ENCODE data around the gene ST3GAL5.

The ST3GAL5 gene

GRCh38 chr2:85936421-85937068 lies 47.8 kb upstream of the ST3GAL5 start:
- no peak for DNase-seq (ENCODE audit: low read depth in 1 of 2, low spot score in 1 of 2)
- H3K27me3 ChIP-seq (ENCODE audit: insufficient read depth, poor library complexity, severe bottlenecking) = no peaks in the 10 kb centered on the region
- H3K27ac ChIP-seq (replicated peaks) = no peak overlapping the region
- H3K4me3 ChIP-seq (replicated peaks; ENCODE audit: insufficient read depth, low read length) = no peak overlapping the region
- no peak for TF ChIP-seq SPI1 (IDR thresholded peaks at IDR 0.05; ENCODE audit: borderline replicate concordance, low read depth)
- TF ChIP-seq CTCF (IDR thresholded peaks at IDR 0.05; ENCODE audit: insufficient read depth, low read length) = no peak
- TF ChIP-seq POLR2AphosphoS5 (IDR thresholded peaks at IDR 0.05; ENCODE audit: low read depth) = no peak
- TF ChIP-seq GABPA (IDR thresholded peaks at IDR 0.05; ENCODE audit: low read depth) = no peak
- no peak for TF ChIP-seq REST (IDR thresholded peaks at IDR 0.05; ENCODE audit: insufficient replicate concordance, low read depth)

GRCh38 chr2:85935746-85936208 lies 47.0 kb upstream of the ST3GAL5 start:
- Histone ChIP-seq H3K4me3 (replicated peaks; ENCODE audit: insufficient read depth, low read length) (no peak overlapping the region), H3K27ac (replicated peaks) (no peak overlapping the region), H3K27me3 (ENCODE audit: insufficient read depth, poor library complexity, severe bottlenecking) (no peaks in the 10 kb centered on the region)
- no peak for DNase-seq (ENCODE audit: low read depth in 1 of 2, low spot score in 1 of 2)
- TF ChIP-seq CTCF (IDR thresholded peaks at IDR 0.05; ENCODE audit: insufficient read depth, low read length) (no peak), REST (IDR thresholded peaks at IDR 0.05; ENCODE audit: insufficient replicate concordance, low read depth) (no peak), SPI1 (IDR thresholded peaks at IDR 0.05; ENCODE audit: borderline replicate concordance, low read depth) (no peak), GABPA (IDR thresholded peaks at IDR 0.05; ENCODE audit: low read depth) (no peak), POLR2AphosphoS5 (IDR thresholded peaks at IDR 0.05; ENCODE audit: low read depth) (no peak)

GRCh38 chr2:85935170-85935745 lies 46.5 kb upstream of the ST3GAL5 start:
- Histone ChIP-seq H3K27ac (replicated peaks) (no peak overlapping the region), H3K4me3 (replicated peaks; ENCODE audit: insufficient read depth, low read length) (no peak overlapping the region), H3K27me3 (ENCODE audit: insufficient read depth, poor library complexity, severe bottlenecking) (no peaks in the 10 kb centered on the region)
- no peak for TF ChIP-seq CTCF (IDR thresholded peaks at IDR 0.05; ENCODE audit: insufficient read depth, low read length)
- TF ChIP-seq POLR2AphosphoS5 (IDR thresholded peaks at IDR 0.05; ENCODE audit: low read depth) = no peak
- no peak for TF ChIP-seq REST (IDR thresholded peaks at IDR 0.05; ENCODE audit: insufficient replicate concordance, low read depth)
- no peak for TF ChIP-seq SPI1 (IDR thresholded peaks at IDR 0.05; ENCODE audit: borderline replicate concordance, low read depth)
- TF ChIP-seq GABPA (IDR thresholded peaks at IDR 0.05; ENCODE audit: low read depth) = no peak
- no peak for DNase-seq (ENCODE audit: low read depth in 1 of 2, low spot score in 1 of 2)

Measured in HL-60 (cell line).